Fibroblast of villous mesenchyme (primary cell): Measurements from ENCODE around the gene TCEAL9. TPM values are rescaled to one million over a fixed set of nuclear protein-coding genes. Genes with fewer than 3 reads are reported as not detected.
A peak's percentile ranks its signal among the peaks of the same experiment; 100 is the strongest.

Experiments
- DNase-seq: peaks from one replicate; pipeline ENCODE4 v3.0.0-alpha.2; 2010; ENCODE audit warnings: low read depth
- H3K4me3 ChIP-seq: 2 replicates; pipeline ENCODE4 v1.5.1; 2011; ENCODE audit warnings: low read depth, mild to moderate bottlenecking, low read length
- total RNA-seq: library from RNA; depleted of rRNA; stranded (reverse); fragments of >200 nt; gene quantifications from 2 replicates; pipeline ENCODE4 v1.2.3, GENCODE V29; 2012
- TF ChIP-seq, protein P1 (sequence below): IDR thresholded peaks from 2 replicates; pipeline ENCODE4 v1.5.1; 2012; ENCODE audit warnings: low read depth, mild to moderate bottlenecking, low read length; ENCODE audit not compliant: insufficient read depth

The TCEAL9 gene
- total RNA-seq, 1 donor = 114 TPM

DNA sequence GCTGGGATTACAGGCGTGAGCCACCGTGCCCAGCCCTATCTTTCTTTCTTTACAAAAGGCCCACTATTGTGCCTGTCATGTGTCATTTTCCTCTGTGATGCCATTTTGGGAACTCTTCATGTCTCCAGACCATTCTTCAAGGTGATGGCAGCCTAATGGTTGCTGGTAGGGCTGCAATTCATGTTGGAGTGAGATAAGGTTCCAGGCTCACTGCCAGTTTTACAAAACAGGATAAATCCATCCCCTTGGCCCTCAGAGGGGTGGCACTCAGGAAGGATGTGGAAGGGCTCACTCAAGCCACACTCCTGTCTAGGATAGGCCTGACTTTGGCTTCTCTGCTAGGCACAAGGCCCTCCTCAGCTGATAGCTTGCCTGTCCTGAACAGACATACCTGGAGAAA lies 3.8 kb downstream of the TCEAL9 start:
- no peak overlapping the region for H3K4me3 ChIP-seq
- TF ChIP-seq, protein P1, sequence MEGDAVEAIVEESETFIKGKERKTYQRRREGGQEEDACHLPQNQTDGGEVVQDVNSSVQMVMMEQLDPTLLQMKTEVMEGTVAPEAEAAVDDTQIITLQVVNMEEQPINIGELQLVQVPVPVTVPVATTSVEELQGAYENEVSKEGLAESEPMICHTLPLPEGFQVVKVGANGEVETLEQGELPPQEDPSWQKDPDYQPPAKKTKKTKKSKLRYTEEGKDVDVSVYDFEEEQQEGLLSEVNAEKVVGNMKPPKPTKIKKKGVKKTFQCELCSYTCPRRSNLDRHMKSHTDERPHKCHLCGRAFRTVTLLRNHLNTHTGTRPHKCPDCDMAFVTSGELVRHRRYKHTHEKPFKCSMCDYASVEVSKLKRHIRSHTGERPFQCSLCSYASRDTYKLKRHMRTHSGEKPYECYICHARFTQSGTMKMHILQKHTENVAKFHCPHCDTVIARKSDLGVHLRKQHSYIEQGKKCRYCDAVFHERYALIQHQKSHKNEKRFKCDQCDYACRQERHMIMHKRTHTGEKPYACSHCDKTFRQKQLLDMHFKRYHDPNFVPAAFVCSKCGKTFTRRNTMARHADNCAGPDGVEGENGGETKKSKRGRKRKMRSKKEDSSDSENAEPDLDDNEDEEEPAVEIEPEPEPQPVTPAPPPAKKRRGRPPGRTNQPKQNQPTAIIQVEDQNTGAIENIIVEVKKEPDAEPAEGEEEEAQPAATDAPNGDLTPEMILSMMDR = no peak
- DNase-seq = no peak

DNA sequence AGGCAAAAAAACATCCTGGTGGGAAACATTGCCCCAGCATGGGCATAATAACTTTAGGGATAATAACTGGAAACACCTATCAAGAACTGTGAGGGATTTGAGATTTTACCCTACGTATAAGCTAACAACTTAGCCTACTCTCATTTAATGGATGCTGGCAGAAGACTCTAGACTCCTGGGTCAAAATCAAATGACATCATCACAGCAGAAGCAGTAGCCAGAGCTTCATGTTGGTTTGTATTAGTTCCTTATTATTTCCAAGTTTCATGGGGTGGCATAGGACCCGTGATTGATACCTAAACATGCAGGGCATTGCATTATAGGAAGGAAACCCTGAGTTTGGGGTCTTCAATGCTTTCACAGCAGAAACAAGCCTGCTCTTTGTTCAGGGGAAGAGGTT lies 4.6 kb downstream of the TCEAL9 start:
- TF ChIP-seq, protein P1 = no peak
- H3K4me3 ChIP-seq = no peak overlapping the region
- no peak for DNase-seq

DNA sequence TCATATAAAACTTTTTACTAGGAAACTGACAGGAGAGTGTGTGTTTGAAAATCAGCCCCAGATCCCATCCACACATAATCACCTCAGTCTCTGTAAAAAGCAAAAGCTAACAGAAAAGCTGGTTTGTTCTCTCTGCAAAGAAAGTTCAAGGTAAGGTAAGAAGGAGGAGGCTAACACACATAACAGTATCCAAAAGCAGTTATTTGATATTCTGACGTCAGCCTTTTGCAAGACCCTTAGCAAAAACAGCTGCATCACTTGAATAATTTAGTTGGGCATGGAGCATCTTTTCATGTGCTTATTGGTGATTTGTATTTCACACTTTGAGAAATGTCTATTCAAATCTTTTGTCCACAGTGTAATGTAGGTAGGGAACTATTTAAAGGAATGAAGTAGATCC lies 5.5 kb downstream of the TCEAL9 start:
- TF ChIP-seq, protein P1 = no peak
- no peak for DNase-seq
- no peak overlapping the region for H3K4me3 ChIP-seq

DNA sequence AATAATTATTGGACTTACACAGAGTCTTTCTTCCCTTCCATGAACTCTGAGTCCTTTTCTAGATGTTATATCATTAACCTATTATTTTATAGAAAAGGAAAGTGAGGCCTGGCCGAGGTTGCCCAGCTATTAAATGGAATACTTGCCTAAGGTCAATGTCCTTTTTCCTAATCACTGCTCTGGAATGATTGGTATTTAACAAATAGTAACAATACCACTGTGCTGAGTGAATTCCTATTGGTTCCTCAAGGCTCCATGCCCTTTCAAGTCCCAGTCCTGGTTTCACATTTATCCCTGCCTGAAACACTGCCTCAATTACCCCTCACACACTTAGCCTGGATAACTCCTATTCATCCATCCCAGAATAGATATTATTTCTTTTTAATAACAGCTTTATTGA lies 6.2 kb downstream of the TCEAL9 start:
- TF ChIP-seq, protein P1 = no peak
- DNase-seq = no peak

DNA sequence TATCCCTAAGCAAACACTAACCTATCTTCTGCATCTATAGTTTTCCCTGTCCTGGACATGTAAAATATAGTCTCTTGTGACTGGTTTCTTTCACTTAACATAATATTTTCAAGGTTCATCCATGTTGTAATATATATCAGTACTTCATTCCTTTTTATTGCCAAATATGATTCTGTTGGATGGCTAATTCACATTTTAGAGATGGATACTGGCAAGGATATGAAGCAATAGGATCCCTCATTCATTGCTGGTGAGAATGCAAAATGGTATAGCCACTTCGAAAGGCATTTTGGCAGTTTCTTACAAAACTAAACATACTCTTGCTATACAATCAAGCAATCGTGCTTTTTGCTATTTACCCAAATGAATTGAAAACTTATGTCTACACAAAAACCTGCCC lies 6.7 kb downstream of the TCEAL9 start:
- TF ChIP-seq, protein P1 = no peak
- H3K4me3 ChIP-seq = no peak overlapping the region
- no peak for DNase-seq

More for the DNA sequence above, 6.2 kb downstream of the TCEAL9 start:
- H3K4me3 ChIP-seq = no peak overlapping the region

DNA sequence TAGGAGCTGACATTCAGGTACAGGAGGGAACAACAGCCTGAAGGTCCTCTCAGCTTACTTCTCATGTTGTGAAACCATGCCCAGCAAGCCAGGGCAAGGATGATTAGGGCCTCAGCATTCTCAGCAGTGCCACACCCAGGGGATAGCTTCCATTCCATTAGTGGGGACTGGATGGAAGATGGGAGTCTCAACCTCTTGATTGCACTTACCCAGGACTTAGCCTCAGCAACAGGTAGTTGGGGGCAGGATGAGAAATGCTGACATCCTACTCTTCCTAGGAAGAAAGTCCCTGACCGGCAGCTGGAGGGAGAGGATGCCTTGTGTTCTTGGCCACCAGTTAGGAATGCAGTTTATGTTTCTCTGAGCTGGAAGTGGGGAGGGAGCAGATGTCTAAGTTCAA lies 11.2 kb downstream of the TCEAL9 start:
- DNase-seq = peak; percentile 45
- TF ChIP-seq, protein P1 = no peak

DNA sequence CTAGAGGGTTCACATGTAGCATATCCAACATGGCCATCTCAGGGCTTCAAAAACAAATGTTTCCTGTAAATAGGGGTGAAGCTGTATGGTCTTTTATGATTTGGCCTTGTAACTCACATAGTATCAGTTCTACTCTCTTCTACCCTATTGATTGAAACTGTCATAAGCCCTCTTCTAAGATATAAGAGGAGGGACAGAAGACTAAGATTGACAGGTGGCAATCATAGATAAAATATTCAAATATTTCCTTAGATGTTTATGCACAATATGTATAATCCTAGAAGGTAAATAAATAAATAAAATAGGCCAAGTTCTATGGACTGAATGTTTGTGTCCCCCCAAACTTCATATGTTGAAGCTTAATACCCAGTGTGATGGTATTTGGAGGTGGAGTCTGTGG lies 13.2 kb downstream of the TCEAL9 start:
- TF ChIP-seq, protein P1 = no peak
- no peak overlapping the region for H3K4me3 ChIP-seq
- DNase-seq = no peak

More for the DNA sequence above, 11.2 kb downstream of the TCEAL9 start:
- H3K4me3 ChIP-seq = no peak overlapping the region
